Transverse colon (tissue), 4 donors: ENCODE results near the gene ZNF506. TPM values are rescaled to one million over a fixed set of nuclear protein-coding genes. Genes with fewer than 3 reads are reported as not detected.

ENCODE experiments used
- DNase-seq: peaks from one replicate; pipeline ENCODE4 v3.0.0-alpha.2; 2019
- H3K27ac ChIP-seq, 4 donors: fragments of 200-600 bp; sonication (generic); 2 replicates each; pipeline ENCODE4 v1.5.1; 2016 to 2018; ENCODE audit warnings: inconsistent platforms in 4 of 4
- H3K27me3 ChIP-seq: fragments of 200-600 bp; sonication (generic); 2 replicates; pipeline ENCODE4 v1.5.1; 2017; ENCODE audit warnings: inconsistent platforms
- H3K36me3 ChIP-seq, 4 donors: fragments of 200-600 bp; sonication (generic); 2 replicates each; pipeline ENCODE4 v1.5.1; 2017 to 2019; ENCODE audit warnings: inconsistent platforms in 4 of 4
- H3K4me1 ChIP-seq, 4 donors: fragments of 200-600 bp; sonication (generic); 2 replicates each; pipeline ENCODE4 v1.5.1; 2017 to 2020; ENCODE audit warnings: inconsistent platforms in 4 of 4
- H3K4me3 ChIP-seq, 4 donors: fragments of 200-600 bp; sonication (generic); 1 replicate in 1 of 4; 2 replicates in 3 of 4; pipeline versions ENCODE4 v1.5.1 to v1.6.1; 2017 to 2019; ENCODE audit warnings: inconsistent platforms in 4 of 4
- H3K9me3 ChIP-seq, 2 donors: fragments of 200-600 bp; sonication (generic); 2 replicates each; pipeline ENCODE4 v1.5.1; 2017 to 2019; ENCODE audit warnings: inconsistent platforms in 2 of 2
- CTCF ChIP-seq, 5 experiments: fragments of 200-600 bp in 3 of 5; fragments of 450-650 bp in 2 of 5; sonication (generic) in 3 of 5; IDR thresholded peaks; 1 replicate in 2 of 5; 2 replicates in 3 of 5; pipeline ENCODE4 v1.5.1; 2016 to 2017; ENCODE audit warnings: antibody characterized with exemption in 5 of 5, inconsistent platforms in 3 of 5, mild to moderate bottlenecking in 2 of 5, moderate library complexity in 1 of 5
- EP300 ChIP-seq: sonication (generic); formaldehyde crosslinking; IDR thresholded peaks from one replicate; pipeline ENCODE4 v1.6.1; 2017; ENCODE audit warnings: antibody characterized with exemption, low read depth
- POLR2A ChIP-seq: fragments of 450-650 bp; IDR thresholded peaks from one replicate; pipeline ENCODE4 v1.6.1; 2016; ENCODE audit warnings: antibody characterized with exemption, mild to moderate bottlenecking, moderate library complexity
- POLR2AphosphoS5 ChIP-seq, 3 donors: sonication (generic); formaldehyde crosslinking; IDR thresholded peaks; one replicate each; pipeline ENCODE4 v1.6.1; 2016; ENCODE audit warnings: antibody characterized with exemption in 3 of 3
- WGBS, 2 donors: methylation state at CpG; one replicate each; pipeline ENCODE4 v1.1.5; 2018; ENCODE audit warnings: low coverage in 1 of 2; 5-methylcytosine and 5-hydroxymethylcytosine counted together
- in situ Hi-C, 4 donors: fragments of 200-750 bp; cut with MboI; loops; one replicate each; pipeline versions ENCODE4 v1.15.0 to v1.15.1; 2017; ENCODE audit warnings: low sequenced_read_pairs in 3 of 4, low pct_ligation_motif_present in 1 of 4, low pct_unique_long_range_greater_than_20kb in 1 of 4
- intact Hi-C: fragments of 100-400 bp; cut with DNase I; formaldehyde crosslinking; loops from one replicate; pipeline ENCODE4 v1.15.1; 2023; ENCODE audit warnings: low total_unique reads
- total RNA-seq, 4 donors: library from RNA; depleted of rRNA; stranded (reverse); fragments of >200 nt; gene quantifications; one replicate each; pipeline ENCODE4 v1.1.0, GENCODE V29; 2016

Gene ZNF506
- total RNA-seq, 4 donors from 2014 or later = 11.6 to 43.2 (median 25.4) TPM

- 100% methylated on average over 3 of the region's 4 CpGs; no CpG with 5 or more reads in 1 of the 2 donors for WGBS, 2 donors
- H3K36me3 ChIP-seq = no peaks in the 10 kb centered on the region
- H3K27ac ChIP-seq = no peak overlapping the region
- intact Hi-C loops = no loop called here
- no peak for DNase-seq
- H3K4me3 ChIP-seq = no peak overlapping the region
- in situ Hi-C loops = no loop called here
- no peaks in the 10 kb centered on the region for H3K4me1 ChIP-seq
- H3K9me3 ChIP-seq = no peaks in the 10 kb centered on the region
- no peak for TF ChIP-seq CTCF (IDR thresholded peaks at IDR 0.05)
- TF ChIP-seq EP300 = no peak
- no peak for TF ChIP-seq POLR2AphosphoS5 (IDR thresholded peaks at IDR 0.05)
- TF ChIP-seq POLR2A = no peak
- H3K27me3 ChIP-seq = no peaks in the 10 kb centered on the region
Observed at GRCh38 chr19:19758164-19758563, 63.4 kb downstream of the ZNF506 start.

- Histone ChIP-seq H3K36me3 (no peaks in the 10 kb centered on the region), H3K27me3 (no peaks in the 10 kb centered on the region), H3K4me3 (no peak overlapping the region), H3K4me1 (no peaks in the 10 kb centered on the region), H3K9me3 (no peaks in the 10 kb centered on the region), H3K27ac (no peak overlapping the region)
- intact Hi-C loops (no loop called here), in situ Hi-C loops (no loop called here)
- no peak for TF ChIP-seq EP300
- TF ChIP-seq POLR2A = no peak
- no peak for TF ChIP-seq CTCF (IDR thresholded peaks at IDR 0.05)
- no peak for DNase-seq
- 84% methylated on average over 11 of the region's 11 CpGs; no CpG with 5 or more reads in 1 of the 2 donors for WGBS, 2 donors
Observed at GRCh38 chr19:19752760-19753403, 68.7 kb downstream of the ZNF506 start.

GRCh38 chr19:19751846-19752245, 69.7 kb downstream of the ZNF506 start:
- Histone ChIP-seq H3K9me3 (no peaks in the 10 kb centered on the region), H3K27ac (no peak overlapping the region), H3K27me3 (no peaks in the 10 kb centered on the region), H3K4me3 (no peak overlapping the region), H3K4me1 (no peaks in the 10 kb centered on the region), H3K36me3 (no peaks in the 10 kb centered on the region)
- intact Hi-C loops = no loop called here
- 84% methylated on average over 10 of the region's 12 CpGs; no CpG with 5 or more reads in 1 of the 2 donors for WGBS, 2 donors
- in situ Hi-C loops = no loop called here
- no peak for TF ChIP-seq EP300
- TF ChIP-seq POLR2A = no peak
- no peak for TF ChIP-seq POLR2AphosphoS5 (IDR thresholded peaks at IDR 0.05)
- no peak for TF ChIP-seq CTCF (IDR thresholded peaks at IDR 0.05)
- DNase-seq = no peak

GRCh38 chr19:19750842-19751790, 70.4 kb downstream of the ZNF506 start:
- WGBS, 2 donors = 87% methylated on average over 7 to 40 of the region's 40 CpGs

More at GRCh38 chr19:19750842-19751790, 70.4 kb downstream of the ZNF506 start:
- intact Hi-C loops = no loop called here
- Histone ChIP-seq H3K27ac (no peak overlapping the region), H3K4me3 (no peak overlapping the region), H3K9me3 (no peaks in the 10 kb centered on the region), H3K27me3 (no peaks in the 10 kb centered on the region), H3K36me3 (no peaks in the 10 kb centered on the region), H3K4me1 (no peaks in the 10 kb centered on the region)
- TF ChIP-seq POLR2A = no peak
- no peak for TF ChIP-seq EP300
- TF ChIP-seq POLR2AphosphoS5 (IDR thresholded peaks at IDR 0.05) = no peak
- in situ Hi-C loops = no loop called here
- DNase-seq = no peak
